PC-3 (cell line): ENCODE results near the gene MYL7.

Experiments
- CTCF ChIP-seq: fragments of 300-600 bp; sonication (generic); conservative IDR thresholded peaks from 2 replicates; pipeline ENCODE4 v1.5.1; 2017; ENCODE audit warnings: antibody characterized with exemption, low read depth, mild to moderate bottlenecking, low read length
- EZH2 ChIP-seq: fragments of 300-600 bp; sonication (generic); IDR thresholded peaks from one replicate; pipeline ENCODE4 v1.6.1; 2017; ENCODE audit warnings: antibody characterized with exemption, mild to moderate bottlenecking, low read length; ENCODE audit not compliant: unreplicated experiment
- EZH2phosphoT487 ChIP-seq: fragments of 300-600 bp; sonication (generic); IDR thresholded peaks from 2 replicates; pipeline ENCODE4 v1.6.1; 2018; ENCODE audit warnings: mild to moderate bottlenecking, antibody characterized with exemption, low read length, borderline replicate concordance

DNA sequence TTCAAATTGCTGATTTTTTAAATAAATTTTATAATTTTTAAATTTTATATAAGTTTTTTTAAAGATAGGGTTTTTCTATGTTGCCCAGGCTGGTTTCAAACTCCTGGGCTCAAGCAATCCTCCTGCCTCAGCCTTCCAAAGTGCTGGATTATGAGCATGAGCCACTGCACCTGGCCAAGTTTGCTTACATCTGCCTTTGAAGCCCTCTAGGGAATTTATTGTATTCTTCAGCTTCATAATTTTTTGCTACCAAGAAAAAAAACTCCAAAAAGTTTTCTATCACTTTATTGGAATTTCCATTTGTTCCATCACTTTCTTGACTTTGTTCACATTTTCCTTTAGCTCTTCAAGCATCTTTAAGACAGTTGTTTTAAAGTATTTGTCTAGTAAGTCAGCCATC is 14.0 kb downstream of the MYL7 start:
- TF ChIP-seq CTCF (no peak), EZH2 (no peak), EZH2phosphoT487 (no peak)
